HCT116 (cell line): ENCODE results near the gene MYZAP. TPM values are rescaled to one million over a fixed set of nuclear protein-coding genes. Genes with fewer than 3 reads are reported as not detected.

Experiments used
- ATAC-seq: fragments of 200-7000 bp; cut with Tn5 transposase; 2 replicates; pipeline ENCODE4 v1.9.1; 2020; ENCODE audit warnings: mild to moderate bottlenecking, moderate library complexity
- BruUV-seq: library from RNA; stranded (reverse); fragments of 400-500 nt; replicated peaks from 2 replicates; lab custom pipeline; 2021; lab: Mats Ljungman, UMichigan
- CTCF ChIA-PET: fragments of 300-600 bp; sonication (Branson Sonifier 250); formaldehyde crosslinking; loops from one replicate; lab custom pipeline; 2021; ENCODE audit warnings: antibody characterized with exemption; lab: Charles Lee
- POLR2A ChIA-PET: fragments of 300-600, 350-600 bp; sonication (Branson Sonifier 250); formaldehyde crosslinking; loops from one replicate; lab custom pipeline; 2021; ENCODE audit warnings: antibody characterized with exemption; lab: Charles Lee
- RAD21 ChIA-PET, 2 experiments: fragments of 300-600 bp; sonication (Branson Sonifier 250); formaldehyde crosslinking; loops; one replicate each; lab custom pipeline; 2023; ENCODE audit warnings: low total read pairs in 2 of 2; ENCODE audit not compliant: uncharacterized antibody in 2 of 2, unreplicated experiment in 2 of 2, low non-redundant PET in 1 of 2; lab: Charles Lee
- DNase-seq: peaks from one replicate; pipeline ENCODE4 v3.0.0-alpha.2; 2010; ENCODE audit warnings: low read depth, low spot score
- H2AFZ ChIP-seq: fragments of 200-600 bp; shearing (Covaris generic), sonication (generic); 2 replicates; pipeline ENCODE4 v1.6.1; 2017; ENCODE audit warnings: low read depth, mixed run types, mixed read lengths, antibody characterized with exemption, low read length; ENCODE audit not compliant: poor library complexity, severe bottlenecking
- H3K27ac ChIP-seq: 2 replicates; pipeline ENCODE4 v1.5.1; 2012; ENCODE audit warnings: low read depth, low read length
- H3K27me3 ChIP-seq: fragments of 200-600 bp; sonication (generic); 2 replicates; pipeline ENCODE4 v1.6.1; 2016; ENCODE audit warnings: mixed run types, low read length, mixed read lengths; ENCODE audit not compliant: insufficient read depth
- H3K36me3 ChIP-seq, 2 experiments: fragments of 200-500 bp in 1 of 2; fragments of 200-600 bp in 1 of 2; sonication (Bioruptor generic) in 1 of 2; sonication (generic) in 1 of 2; 2 replicates each; pipeline versions ENCODE4 v1.5.1 to v1.6.1; 2014 to 2016; ENCODE audit warnings: low read length in 2 of 2, inconsistent platforms in 1 of 2, mixed read lengths in 1 of 2, mixed run types in 1 of 2; ENCODE audit not compliant: insufficient read depth in 2 of 2, control insufficient read depth in 1 of 2
- H3K4me1 ChIP-seq, 2 experiments: fragments of 200-600 bp in 1 of 2; sonication (generic) in 1 of 2; 2 replicates each; pipeline versions ENCODE4 v1.5.1 to v1.6.1; 2012 to 2017; ENCODE audit warnings: low read length in 2 of 2, inconsistent platforms in 1 of 2, mild to moderate bottlenecking in 1 of 2, mixed read lengths in 1 of 2, mixed run types in 1 of 2, moderate library complexity in 1 of 2; ENCODE audit not compliant: insufficient read depth in 2 of 2, control insufficient read depth in 1 of 2
- H3K4me2 ChIP-seq: fragments of 200-600 bp; sonication (generic); 2 replicates; pipeline ENCODE4 v1.6.1; 2017; ENCODE audit warnings: mixed run types, low read length, mixed read lengths
- H3K4me3 ChIP-seq, 2 experiments: fragments of 200-600 bp in 1 of 2; sonication (generic) in 1 of 2; replicated peaks in 1 of 2; 2 replicates each; pipeline ENCODE4 v1.5.1; 2011 to 2016; ENCODE audit warnings: low read length in 2 of 2, control low read depth in 1 of 2, low read depth in 1 of 2, mild to moderate bottlenecking in 1 of 2, mixed read lengths in 1 of 2, mixed run types in 1 of 2
- H3K79me2 ChIP-seq: fragments of 200-600 bp; sonication (generic); 2 replicates; pipeline ENCODE4 v1.6.1; 2017; ENCODE audit warnings: mild to moderate bottlenecking, mixed run types, low read length, moderate library complexity, mixed read lengths; ENCODE audit not compliant: insufficient read depth
- H3K9ac ChIP-seq: fragments of 200-600 bp; sonication (generic); 2 replicates; pipeline ENCODE4 v1.6.1; 2016; ENCODE audit warnings: low read length, mixed read lengths
- H3K9me2 ChIP-seq: fragments of 200-600 bp; sonication (generic), shearing (Covaris generic); 2 replicates; pipeline ENCODE4 v1.6.1; 2017; ENCODE audit warnings: mixed run types, mild to moderate bottlenecking, moderate library complexity; ENCODE audit not compliant: insufficient read depth
- H3K9me3 ChIP-seq, 2 experiments: fragments of 200-500 bp in 1 of 2; fragments of 200-600 bp in 1 of 2; sonication (Bioruptor generic) in 1 of 2; sonication (generic) in 1 of 2; 2 replicates each; pipeline ENCODE4 v1.6.1; 2014 to 2017; ENCODE audit warnings: low read length in 2 of 2, mixed read lengths in 2 of 2, inconsistent platforms in 1 of 2, low read depth in 1 of 2, mild to moderate bottlenecking in 1 of 2, mixed run types in 1 of 2, moderate library complexity in 1 of 2; ENCODE audit not compliant: control insufficient read depth in 1 of 2, insufficient read depth in 1 of 2
- H4K20me1 ChIP-seq: fragments of 200-600 bp; sonication (generic), shearing (Covaris generic); 2 replicates; pipeline ENCODE4 v1.6.1; 2017; ENCODE audit warnings: mixed run types, mild to moderate bottlenecking, moderate library complexity; ENCODE audit not compliant: insufficient read depth
- CBX3 ChIP-seq: IDR thresholded peaks from 2 replicates; pipeline ENCODE4 v1.6.1; 2012; ENCODE audit warnings: low read depth
- CEBPB ChIP-seq: IDR thresholded peaks from 2 replicates; pipeline ENCODE4 v1.6.1; 2012; ENCODE audit warnings: low read depth
- ELF1 ChIP-seq: IDR thresholded peaks from 2 replicates; pipeline ENCODE4 v1.6.1; 2012; ENCODE audit warnings: low read depth, borderline replicate concordance
- EZH2phosphoT487 ChIP-seq: fragments of 200-600 bp; IDR thresholded peaks from 2 replicates; pipeline ENCODE4 v1.6.1; 2018; ENCODE audit warnings: antibody characterized with exemption, borderline replicate concordance
- FOSL1 ChIP-seq: IDR thresholded peaks from 2 replicates; pipeline ENCODE4 v1.6.1; 2012; ENCODE audit warnings: low read depth
- POLR2A ChIP-seq: IDR thresholded peaks from 2 replicates; pipeline ENCODE4 v1.7.0; 2011; ENCODE audit warnings: borderline replicate concordance; ENCODE audit not compliant: insufficient read depth, insufficient read length; ENCODE audit errors: extremely low read depth
- POLR2AphosphoS5 ChIP-seq: IDR thresholded peaks from 2 replicates; pipeline ENCODE4 v1.6.1; 2011; ENCODE audit warnings: mild to moderate bottlenecking, low read depth, low read length, moderate library complexity
- RAD21 ChIP-seq: IDR thresholded peaks from 2 replicates; pipeline ENCODE4 v1.6.1; 2012; ENCODE audit warnings: low read depth, mild to moderate bottlenecking
- intact Hi-C: fragments of 100-400 bp; cut with micrococcal nuclease; formaldehyde crosslinking; loops from 2 replicates; pipeline ENCODE4 v1.10.0; 2022
- total RNA-seq: library from RNA; stranded (reverse); gene quantifications from one replicate; pipeline ENCODE4 v1.2.1, GENCODE V29; 2021; ENCODE audit not compliant: unreplicated experiment
- TF ChIP-seq, protein P1 (sequence below), 3 experiments: fragments of 200-600 bp in 1 of 3; sonication (generic) in 1 of 3; IDR thresholded peaks in 2 of 3; conservative IDR thresholded peaks in 1 of 3; 2 replicates each; pipeline ENCODE4 v1.5.1; 2012 to 2017; ENCODE audit warnings: low read depth in 2 of 3, low read length in 2 of 3, antibody characterized with exemption in 1 of 3, borderline replicate concordance in 1 of 3, control low read depth in 1 of 3, mild to moderate bottlenecking in 1 of 3, mixed read lengths in 1 of 3, mixed run types in 1 of 3, moderate library complexity in 1 of 3; ENCODE audit not compliant: insufficient read depth in 1 of 3
- TF ChIP-seq, protein P2 (sequence below): IDR thresholded peaks from 2 replicates; pipeline ENCODE4 v1.6.1; 2011; ENCODE audit warnings: mild to moderate bottlenecking, low read length, moderate library complexity; ENCODE audit not compliant: insufficient replicate concordance; ENCODE audit errors: extremely low read depth
- TF ChIP-seq, protein P3 (sequence below): IDR thresholded peaks from 2 replicates; pipeline ENCODE4 v1.6.1; 2012

MYZAP gene
- total RNA-seq, 1 experiment from 2014 or later, result 5.8 TPM

DNA sequence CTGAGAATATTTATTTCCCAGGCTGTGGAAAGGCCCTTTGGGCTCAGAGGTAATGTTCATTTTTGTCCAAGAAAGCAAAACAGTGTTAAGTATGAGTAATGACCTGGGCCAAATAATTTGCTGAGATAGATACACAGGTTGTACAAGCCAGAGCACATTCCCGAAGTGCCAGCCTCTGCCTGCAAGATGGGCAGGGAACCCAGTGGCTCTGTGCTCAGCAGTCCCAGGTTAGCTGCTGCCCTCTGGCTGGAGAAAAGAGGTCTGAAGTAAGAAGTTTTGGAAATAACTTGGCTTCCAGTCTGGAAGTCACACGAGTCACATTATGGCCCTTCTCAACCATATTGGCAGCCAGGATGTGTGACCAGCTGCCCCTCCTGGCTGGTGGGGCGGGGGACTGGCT lies 20.2 kb downstream of the MYZAP start:
- no TSS peak for BruUV-seq
- H3K36me3 ChIP-seq, result no peaks in the 10 kb centered on the region
- POLR2A ChIA-PET, result no interaction called here
- ATAC-seq (peak; percentile 40), DNase-seq (peak; percentile 34)
- no peak overlapping the region for H3K4me3 ChIP-seq
- no peak overlapping the region for H3K9ac ChIP-seq
- RAD21 ChIA-PET, result interaction anchor here in 1 of 2 experiments (1.4 kb wide), 1 partner anchor 52 kb away, joined by 4 read pairs; no protein-coding TSS in a partner anchor
- H3K9me2 ChIP-seq, result no peaks in the 10 kb centered on the region
- H3K27ac ChIP-seq, result peak overlapping the region; percentile 23; the same call in 1 of the 2 replicates
- TF ChIP-seq ELF1 (no peak), FOSL1 (no peak), POLR2A (no peak), RAD21 (peak; percentile 95), CBX3 (no peak)
- TF ChIP-seq, protein P1, sequence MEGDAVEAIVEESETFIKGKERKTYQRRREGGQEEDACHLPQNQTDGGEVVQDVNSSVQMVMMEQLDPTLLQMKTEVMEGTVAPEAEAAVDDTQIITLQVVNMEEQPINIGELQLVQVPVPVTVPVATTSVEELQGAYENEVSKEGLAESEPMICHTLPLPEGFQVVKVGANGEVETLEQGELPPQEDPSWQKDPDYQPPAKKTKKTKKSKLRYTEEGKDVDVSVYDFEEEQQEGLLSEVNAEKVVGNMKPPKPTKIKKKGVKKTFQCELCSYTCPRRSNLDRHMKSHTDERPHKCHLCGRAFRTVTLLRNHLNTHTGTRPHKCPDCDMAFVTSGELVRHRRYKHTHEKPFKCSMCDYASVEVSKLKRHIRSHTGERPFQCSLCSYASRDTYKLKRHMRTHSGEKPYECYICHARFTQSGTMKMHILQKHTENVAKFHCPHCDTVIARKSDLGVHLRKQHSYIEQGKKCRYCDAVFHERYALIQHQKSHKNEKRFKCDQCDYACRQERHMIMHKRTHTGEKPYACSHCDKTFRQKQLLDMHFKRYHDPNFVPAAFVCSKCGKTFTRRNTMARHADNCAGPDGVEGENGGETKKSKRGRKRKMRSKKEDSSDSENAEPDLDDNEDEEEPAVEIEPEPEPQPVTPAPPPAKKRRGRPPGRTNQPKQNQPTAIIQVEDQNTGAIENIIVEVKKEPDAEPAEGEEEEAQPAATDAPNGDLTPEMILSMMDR (IDR thresholded peaks at IDR 0.05 in 2 of 3, conservative IDR thresholded peaks at IDR 0.05 in 1 of 3; ENCODE audit: borderline replicate concordance in 1 of 3, insufficient read depth in 1 of 3, low read depth in 2 of 3, low read length in 2 of 3), result peak; percentile 40 to 91 (median 52)
- no peaks in the 10 kb centered on the region for H4K20me1 ChIP-seq
- H3K79me2 ChIP-seq, result no peaks in the 10 kb centered on the region
- CTCF ChIA-PET, result interaction anchor here (2.8 to 4.2 kb wide), 2 partner anchors 7 to 51 kb away, joined by 10 to 32 read pairs; no protein-coding TSS in a partner anchor
- H3K4me2 ChIP-seq, result peak overlapping the region; percentile 16; the same call in 1 of the 2 replicates
- intact Hi-C loops, result loop anchor here (1.0 kb wide), 1 partner anchor 52 kb away; no protein-coding TSS in a partner anchor
- H3K9me3 ChIP-seq, result no peaks in the 10 kb centered on the region
- H3K4me1 ChIP-seq, result peaks cover 36 to 55% of the 10 kb centered on the region in 2 experiments
- H3K27me3 ChIP-seq, result no peaks in the 10 kb centered on the region
- H2AFZ ChIP-seq, result no peak overlapping the region

DNA sequence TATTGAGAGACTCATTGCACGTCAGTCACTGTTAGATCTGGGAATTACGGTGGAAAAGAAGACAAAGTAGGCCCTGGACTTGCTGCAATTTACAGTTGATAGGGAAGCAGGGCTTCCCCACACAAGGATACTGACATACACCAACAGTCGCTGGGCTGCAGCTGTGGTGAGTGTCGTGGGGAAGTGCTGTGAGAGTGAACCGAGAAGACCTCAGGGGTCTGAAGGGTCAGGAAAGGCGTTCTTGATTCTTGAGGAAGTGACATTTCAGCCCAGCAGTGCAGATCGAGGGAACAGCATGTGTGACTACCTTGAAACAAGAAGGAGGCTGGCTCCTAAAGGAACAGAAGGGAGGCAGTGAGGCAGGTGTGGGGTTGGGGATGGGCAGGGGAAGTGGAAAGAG lies 22.5 kb downstream of the MYZAP start:
- H3K4me3 ChIP-seq, result no peak overlapping the region
- intact Hi-C loops, result no loop called here
- no peak overlapping the region for H3K9ac ChIP-seq
- no peak overlapping the region for H2AFZ ChIP-seq
- CTCF ChIA-PET, result no interaction called here
- RAD21 ChIA-PET, result no interaction called here
- no peaks in the 10 kb centered on the region for H3K79me2 ChIP-seq
- no peaks in the 10 kb centered on the region for H4K20me1 ChIP-seq
- H3K4me1 ChIP-seq, result peaks cover 22 to 32% of the 10 kb centered on the region in 2 experiments
- no peak overlapping the region for H3K27ac ChIP-seq
- H3K9me2 ChIP-seq, result no peaks in the 10 kb centered on the region
- H3K27me3 ChIP-seq, result no peaks in the 10 kb centered on the region
- H3K9me3 ChIP-seq, result no peaks in the 10 kb centered on the region
- DNase-seq, result no peak
- BruUV-seq, result no TSS peak
- H3K4me2 ChIP-seq, result no peak overlapping the region
- POLR2A ChIA-PET, result no interaction called here
- H3K36me3 ChIP-seq, result no peaks in the 10 kb centered on the region
- no peak for ATAC-seq
- TF ChIP-seq POLR2AphosphoS5, result no peak
- no peak for TF ChIP-seq EZH2phosphoT487
- no peak for TF ChIP-seq CEBPB
- TF ChIP-seq, protein P2, sequence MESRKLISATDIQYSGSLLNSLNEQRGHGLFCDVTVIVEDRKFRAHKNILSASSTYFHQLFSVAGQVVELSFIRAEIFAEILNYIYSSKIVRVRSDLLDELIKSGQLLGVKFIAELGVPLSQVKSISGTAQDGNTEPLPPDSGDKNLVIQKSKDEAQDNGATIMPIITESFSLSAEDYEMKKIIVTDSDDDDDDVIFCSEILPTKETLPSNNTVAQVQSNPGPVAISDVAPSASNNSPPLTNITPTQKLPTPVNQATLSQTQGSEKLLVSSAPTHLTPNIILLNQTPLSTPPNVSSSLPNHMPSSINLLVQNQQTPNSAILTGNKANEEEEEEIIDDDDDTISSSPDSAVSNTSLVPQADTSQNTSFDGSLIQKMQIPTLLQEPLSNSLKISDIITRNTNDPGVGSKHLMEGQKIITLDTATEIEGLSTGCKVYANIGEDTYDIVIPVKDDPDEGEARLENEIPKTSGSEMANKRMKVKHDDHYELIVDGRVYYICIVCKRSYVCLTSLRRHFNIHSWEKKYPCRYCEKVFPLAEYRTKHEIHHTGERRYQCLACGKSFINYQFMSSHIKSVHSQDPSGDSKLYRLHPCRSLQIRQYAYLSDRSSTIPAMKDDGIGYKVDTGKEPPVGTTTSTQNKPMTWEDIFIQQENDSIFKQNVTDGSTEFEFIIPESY, result no peak
- no peak for TF ChIP-seq FOSL1
- TF ChIP-seq RAD21, result no peak
- TF ChIP-seq, protein P3, sequence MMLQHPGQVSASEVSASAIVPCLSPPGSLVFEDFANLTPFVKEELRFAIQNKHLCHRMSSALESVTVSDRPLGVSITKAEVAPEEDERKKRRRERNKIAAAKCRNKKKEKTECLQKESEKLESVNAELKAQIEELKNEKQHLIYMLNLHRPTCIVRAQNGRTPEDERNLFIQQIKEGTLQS, result no peak
